ENCODE results near the gene ATG7. TPM values are rescaled to one million over a fixed set of nuclear protein-coding genes. Genes with fewer than 3 reads are reported as not detected.
A peak's percentile ranks its signal among the peaks of the same experiment; 100 is the strongest.

ATG7 gene
- polyA plus RNA-seq, 2 of the 4 experiments (the other 2 are of a cell fraction) = 27.2 to 41.2 TPM

DNA sequence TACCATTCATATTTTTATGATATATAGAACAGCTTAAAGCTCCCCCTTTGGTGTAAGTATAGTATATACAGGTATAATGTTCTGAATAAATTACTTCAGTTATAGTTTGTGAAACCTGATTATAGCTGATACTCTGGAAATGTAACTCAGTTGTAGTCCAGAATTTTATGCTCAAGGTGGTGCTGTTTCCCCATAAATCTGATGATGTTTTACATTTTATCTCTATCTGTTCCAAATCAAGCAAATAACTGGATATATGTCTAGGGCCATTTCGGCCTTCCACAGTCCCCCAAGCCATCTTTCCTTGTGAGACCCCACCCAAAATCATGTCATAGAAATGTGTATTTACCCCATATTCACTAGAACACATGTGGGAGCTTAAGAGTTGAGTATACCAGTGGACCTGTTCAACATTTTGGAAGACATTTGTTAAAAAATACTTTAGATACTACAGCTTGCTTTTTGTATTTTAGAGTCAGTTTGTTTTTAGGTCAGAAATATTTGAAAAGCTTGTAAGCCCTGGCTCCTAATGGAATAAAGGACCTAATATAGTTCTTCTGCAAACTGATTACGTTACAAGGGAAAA is 107.1 kb downstream of the ATG7 start:
- no peak overlapping the region for H3K4me3 ChIP-seq
- peak; percentile 25 to 46 for DNase-seq (ENCODE audit: low read depth in 1 of 2, low spot score in 1 of 2)
- TF ChIP-seq MAZ (IDR thresholded peaks at IDR 0.05; ENCODE audit: borderline replicate concordance, low read depth, low read length) (no peak), POLR2A (IDR thresholded peaks at IDR 0.05; ENCODE audit: low read length) (no peak), JUNB (IDR thresholded peaks at IDR 0.05) (no peak), SMC3 (IDR thresholded peaks at IDR 0.05) (peak; percentile 81), RCOR1 (IDR thresholded peaks at IDR 0.05; ENCODE audit: low read depth, low read length) (no peak), ATOH8 (CRISPR knock-in tag; IDR thresholded peaks at IDR 0.05; ENCODE audit: low read depth) (no peak), SREBF2 (IDR thresholded peaks at IDR 0.05) (no peak), RFX5 (IDR thresholded peaks at IDR 0.05) (no peak), CEBPB (IDR thresholded peaks at IDR 0.05) (no peak), TFCP2L1 (CRISPR knock-in tag; IDR thresholded peaks at IDR 0.05) (no peak), ESRRA (IDR thresholded peaks at IDR 0.05; ENCODE audit: borderline replicate concordance, low read length) (no peak), BHLHE40 (IDR thresholded peaks at IDR 0.05; ENCODE audit: low read depth, low read length) (no peak), KDM5A (IDR thresholded peaks at IDR 0.05) (no peak), CTCF (IDR thresholded peaks at IDR 0.05) (peak; percentile 80), MAFK (IDR thresholded peaks at IDR 0.05; ENCODE audit: partially characterized antibody) (peak; percentile 5), GATA3 (IDR thresholded peaks at IDR 0.05; ENCODE audit: borderline replicate concordance) (no peak), USF2 (IDR thresholded peaks at IDR 0.05) (no peak), HOXB5 (CRISPR knock-in tag; IDR thresholded peaks at IDR 0.05) (no peak), CBX8 (IDR thresholded peaks at IDR 0.05) (no peak), CBX2 (IDR thresholded peaks at IDR 0.05; ENCODE audit: borderline replicate concordance, low read depth) (no peak), HOXB13 (CRISPR knock-in tag; IDR thresholded peaks at IDR 0.05; ENCODE audit: low read depth) (no peak), ZNF302 (CRISPR knock-in tag; IDR thresholded peaks at IDR 0.05) (no peak), FOSL2 (IDR thresholded peaks at IDR 0.05) (no peak), FOSL2 (CRISPR knock-in tag; IDR thresholded peaks at IDR 0.05) (no peak), RAD21 (conservative IDR thresholded peaks at IDR 0.05 in 1 of 2, IDR thresholded peaks at IDR 0.05 in 1 of 2) (peak; percentile 83 to 88), NR3C1 (IDR thresholded peaks at IDR 0.05) (no peak), HDAC2 (IDR thresholded peaks at IDR 0.05) (no peak), ZFP36 (IDR thresholded peaks at IDR 0.05; ENCODE audit: borderline replicate concordance, partially characterized antibody) (no peak), POLR2AphosphoS2 (conservative IDR thresholded peaks at IDR 0.05; ENCODE audit: low read length) (no peak), EHF (CRISPR knock-in tag; IDR thresholded peaks at IDR 0.05) (no peak), RARB (CRISPR knock-in tag; IDR thresholded peaks at IDR 0.05) (no peak)
- TF ChIP-seq, protein P1, sequence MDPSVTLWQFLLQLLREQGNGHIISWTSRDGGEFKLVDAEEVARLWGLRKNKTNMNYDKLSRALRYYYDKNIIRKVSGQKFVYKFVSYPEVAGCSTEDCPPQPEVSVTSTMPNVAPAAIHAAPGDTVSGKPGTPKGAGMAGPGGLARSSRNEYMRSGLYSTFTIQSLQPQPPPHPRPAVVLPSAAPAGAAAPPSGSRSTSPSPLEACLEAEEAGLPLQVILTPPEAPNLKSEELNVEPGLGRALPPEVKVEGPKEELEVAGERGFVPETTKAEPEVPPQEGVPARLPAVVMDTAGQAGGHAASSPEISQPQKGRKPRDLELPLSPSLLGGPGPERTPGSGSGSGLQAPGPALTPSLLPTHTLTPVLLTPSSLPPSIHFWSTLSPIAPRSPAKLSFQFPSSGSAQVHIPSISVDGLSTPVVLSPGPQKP (IDR thresholded peaks at IDR 0.05; ENCODE audit: low read depth, low read length) = no peak
- TF ChIP-seq, protein P2, sequence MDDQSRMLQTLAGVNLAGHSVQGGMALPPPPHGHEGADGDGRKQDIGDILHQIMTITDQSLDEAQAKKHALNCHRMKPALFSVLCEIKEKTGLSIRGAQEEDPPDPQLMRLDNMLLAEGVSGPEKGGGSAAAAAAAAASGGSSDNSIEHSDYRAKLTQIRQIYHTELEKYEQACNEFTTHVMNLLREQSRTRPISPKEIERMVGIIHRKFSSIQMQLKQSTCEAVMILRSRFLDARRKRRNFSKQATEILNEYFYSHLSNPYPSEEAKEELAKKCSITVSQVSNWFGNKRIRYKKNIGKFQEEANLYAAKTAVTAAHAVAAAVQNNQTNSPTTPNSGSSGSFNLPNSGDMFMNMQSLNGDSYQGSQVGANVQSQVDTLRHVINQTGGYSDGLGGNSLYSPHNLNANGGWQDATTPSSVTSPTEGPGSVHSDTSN (IDR thresholded peaks at IDR 0.05) = no peak
- H3K4me2 ChIP-seq = no peak overlapping the region
- H3K4me1 ChIP-seq = no peaks in the 10 kb centered on the region
- 53% methylated on average over 2 of the region's 2 CpGs for WGBS (ENCODE audit: missing lambda C conversion rate)
- ChIA-PET CTCF (interaction anchor here (0.5 to 7.6 kb wide), 69 partner anchors 9 to 756 kb away, joined by 3 to 132 read pairs (median 4); partner anchors contain the start of genes TAMM41 and VGLL4), POLR2A (interaction anchor here (0.6 to 1.0 kb wide), 2 partner anchors 264 to 272 kb away, joined by 3 read pairs; partner anchors contain the start of gene VGLL4)
- no peak for FAIRE-seq
- H3K27ac ChIP-seq = no peak overlapping the region
- no peaks in the 10 kb centered on the region for H3K9me3 ChIP-seq
- peak; percentile 74 to 86; a peak in 5 of 6 replicates for ATAC-seq

All from A549 (cell line).